HUES64 (cell line): ENCODE measurements around the gene STRA6.
"Not testable (repeated sequence)": the region's sequence is repeated elsewhere in the genome, so short reads cannot be mapped to it uniquely, and the experiment has no call there.

ENCODE experiments used
- H3K27ac ChIP-seq: 2 replicates; pipeline ENCODE4 v1.7.0; 2013; ENCODE audit warnings: low read depth, low read length, inconsistent platforms
- H3K27me3 ChIP-seq: 2 replicates; pipeline ENCODE4 v1.6.1; 2013; ENCODE audit warnings: mild to moderate bottlenecking, low read length; ENCODE audit not compliant: insufficient read depth
- H3K36me3 ChIP-seq: 2 replicates; pipeline ENCODE4 v1.6.1; 2013; ENCODE audit warnings: mild to moderate bottlenecking, low read length; ENCODE audit not compliant: insufficient read depth
- H3K4me1 ChIP-seq: 2 replicates; pipeline ENCODE4 v1.6.1; 2013; ENCODE audit warnings: mild to moderate bottlenecking, low read length, moderate library complexity; ENCODE audit not compliant: insufficient read depth
- H3K4me3 ChIP-seq: 2 replicates; pipeline ENCODE4 v1.5.1; 2013; ENCODE audit warnings: mild to moderate bottlenecking, low read length, moderate library complexity
- H3K9ac ChIP-seq: 2 replicates; pipeline ENCODE4 v1.6.1; 2013; ENCODE audit warnings: mild to moderate bottlenecking, low read depth, low read length
- H3K9me3 ChIP-seq: 2 replicates; pipeline ENCODE4 v1.6.1; 2013; ENCODE audit warnings: low read depth, low read length; ENCODE audit not compliant: insufficient read depth
- WGBS: fragments of 150-250, 120-280 bp; methylation state at CpG from one replicate; pipeline ENCODE4 v1.1.7; 2013; ENCODE audit warnings: missing lambda C conversion rate; 5-methylcytosine and 5-hydroxymethylcytosine counted together

The STRA6 gene

GRCh38 chr15:74168711-74169126 lies 33.9 kb downstream of the STRA6 start:
- Histone ChIP-seq H3K4me1 (peaks cover 7% of the 10 kb centered on the region), H3K4me3 (no peak overlapping the region), H3K27me3 (no peaks in the 10 kb centered on the region), H3K36me3 (no peaks in the 10 kb centered on the region), H3K9me3 (no peaks in the 10 kb centered on the region), H3K27ac (no peak overlapping the region), H3K9ac (no peak overlapping the region)
- 76% methylated on average over 3 of the region's 3 CpGs for WGBS

DNA sequence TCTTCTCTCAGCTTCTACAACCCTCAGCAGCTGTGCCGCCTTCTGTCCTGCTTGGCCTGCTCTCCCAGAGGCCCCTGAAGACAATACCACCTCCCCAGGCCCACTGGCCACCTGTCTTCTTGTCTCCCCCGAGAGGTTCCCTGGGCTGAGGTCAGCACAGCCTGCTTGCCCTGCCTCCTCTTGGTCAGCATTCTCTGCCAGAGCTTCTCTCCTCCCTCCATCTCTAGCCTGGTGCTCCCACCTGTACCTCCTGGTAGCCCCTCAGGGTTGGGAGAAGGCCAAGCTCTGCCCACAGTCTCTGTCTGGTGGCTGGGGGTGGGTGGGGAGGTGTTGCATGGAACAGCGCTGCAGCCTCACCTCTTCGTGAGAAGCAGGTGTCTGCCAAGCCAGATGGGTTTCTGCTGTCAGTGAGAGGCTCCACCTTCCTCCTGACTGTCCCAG lies 34.7 kb downstream of the STRA6 start:
- Histone ChIP-seq H3K27ac (no peak overlapping the region), H3K4me1 (no peaks in the 10 kb centered on the region; the same call in 1 of the 2 replicates), H3K36me3 (no peaks in the 10 kb centered on the region), H3K9me3 (no peaks in the 10 kb centered on the region), H3K4me3 (no peak overlapping the region), H3K9ac (no peak overlapping the region), H3K27me3 (no peaks in the 10 kb centered on the region)
- 87% methylated on average over 4 of the region's 4 CpGs for WGBS

- no peaks in the 10 kb centered on the region for H3K9me3 ChIP-seq
- H3K27me3 ChIP-seq: no peaks in the 10 kb centered on the region
- H3K9ac ChIP-seq: no peak overlapping the region
- no peaks in the 10 kb centered on the region for H3K36me3 ChIP-seq
- H3K4me1 ChIP-seq: no peaks in the 10 kb centered on the region
- H3K4me3 ChIP-seq: no peak overlapping the region
- H3K27ac ChIP-seq: no peak overlapping the region
- WGBS: 98% methylated on average over 1 of the region's 1 CpG
Measured at GRCh38 chr15:74165461-74165860, 37.1 kb downstream of the STRA6 start.

GRCh38 chr15:74162195-74162536 lies 40.4 kb downstream of the STRA6 start:
- 95% methylated on average over 2 of the region's 3 CpGs for WGBS
- H3K27ac ChIP-seq, H3K27me3 ChIP-seq, H3K9me3 ChIP-seq, H3K36me3 ChIP-seq, H3K9ac ChIP-seq, H3K4me1 ChIP-seq, H3K4me3 ChIP-seq: not testable (repeated sequence)

- not testable (repeated sequence) for H3K9me3 ChIP-seq, H3K4me3 ChIP-seq, H3K27me3 ChIP-seq, H3K27ac ChIP-seq, H3K36me3 ChIP-seq, H3K9ac ChIP-seq, H3K4me1 ChIP-seq
- WGBS: 100% methylated on average over 1 of the region's 3 CpGs
Measured at GRCh38 chr15:74160390-74160789, 42.2 kb downstream of the STRA6 start.

- 100% methylated on average over 1 of the region's 1 CpG for WGBS
- no peaks in the 10 kb centered on the region for H3K4me1 ChIP-seq
Measured at GRCh38 chr15:74159773-74160172, 42.8 kb downstream of the STRA6 start.

GRCh38 chr15:74158855-74159650 lies 43.5 kb downstream of the STRA6 start:
- no peaks in the 10 kb centered on the region for H3K27me3 ChIP-seq
- WGBS: 90% methylated on average over 5 of the region's 5 CpGs
- no peak overlapping the region for H3K27ac ChIP-seq
- H3K36me3 ChIP-seq: no peaks in the 10 kb centered on the region
- no peak overlapping the region for H3K9ac ChIP-seq
- H3K4me1 ChIP-seq: no peaks in the 10 kb centered on the region
- H3K4me3 ChIP-seq: no peak overlapping the region
- no peaks in the 10 kb centered on the region for H3K9me3 ChIP-seq

More at GRCh38 chr15:74159773-74160172, 42.8 kb downstream of the STRA6 start:
- Histone ChIP-seq H3K27ac (no peak overlapping the region), H3K9me3 (no peaks in the 10 kb centered on the region), H3K27me3 (no peaks in the 10 kb centered on the region), H3K4me3 (no peak overlapping the region), H3K36me3 (no peaks in the 10 kb centered on the region), H3K9ac (no peak overlapping the region)

DNA sequence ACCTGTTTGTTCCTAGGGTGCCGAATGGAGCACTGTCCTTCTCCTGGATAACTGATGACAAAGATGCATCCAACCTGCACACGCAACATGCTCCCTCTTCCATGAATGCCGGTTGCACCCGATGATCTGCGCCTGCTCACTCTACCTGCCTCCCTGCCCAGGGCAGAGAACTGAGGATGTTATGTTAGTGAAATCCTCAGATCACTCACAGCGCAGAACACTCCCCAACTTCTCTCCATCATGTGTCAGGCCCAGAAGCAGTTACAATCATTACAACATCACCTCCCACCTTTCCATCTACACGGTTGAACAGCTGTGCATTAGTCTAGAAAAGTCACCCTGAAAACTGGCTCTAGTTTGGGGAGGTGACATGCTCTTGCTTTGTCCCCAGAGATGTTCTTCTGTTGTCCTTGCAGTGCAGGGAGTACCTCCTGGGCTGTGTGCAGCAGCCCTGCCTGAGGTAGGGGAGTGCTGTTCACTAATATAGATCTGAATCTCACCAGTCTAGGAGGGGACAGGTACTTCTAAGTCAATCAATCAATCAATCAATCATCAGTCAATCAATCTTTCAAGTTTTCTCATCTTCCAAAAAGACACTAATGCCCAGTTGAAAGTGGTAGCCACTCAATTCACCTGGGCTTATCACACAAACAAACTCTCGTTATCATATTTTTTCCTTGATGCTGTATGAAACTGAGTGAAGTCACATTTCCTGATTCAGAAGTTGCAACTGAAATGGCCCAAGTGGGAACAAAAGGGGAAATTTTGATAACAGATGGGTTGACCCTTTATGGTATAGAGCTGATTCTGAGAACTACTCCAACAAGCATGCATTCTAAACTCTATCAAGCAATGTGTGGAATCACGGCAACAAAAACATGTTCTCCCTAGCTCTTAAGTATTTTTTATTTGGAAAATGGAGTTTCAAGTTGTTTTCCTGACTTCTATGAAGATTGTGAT lies 44.4 kb downstream of the STRA6 start:
- Histone ChIP-seq H3K27ac (no peak overlapping the region), H3K36me3 (no peaks in the 10 kb centered on the region), H3K27me3 (no peaks in the 10 kb centered on the region), H3K4me3 (no peak overlapping the region), H3K9me3 (no peaks in the 10 kb centered on the region), H3K9ac (no peak overlapping the region), H3K4me1 (no peaks in the 10 kb centered on the region)
- WGBS: 92% methylated on average over 8 of the region's 9 CpGs

DNA sequence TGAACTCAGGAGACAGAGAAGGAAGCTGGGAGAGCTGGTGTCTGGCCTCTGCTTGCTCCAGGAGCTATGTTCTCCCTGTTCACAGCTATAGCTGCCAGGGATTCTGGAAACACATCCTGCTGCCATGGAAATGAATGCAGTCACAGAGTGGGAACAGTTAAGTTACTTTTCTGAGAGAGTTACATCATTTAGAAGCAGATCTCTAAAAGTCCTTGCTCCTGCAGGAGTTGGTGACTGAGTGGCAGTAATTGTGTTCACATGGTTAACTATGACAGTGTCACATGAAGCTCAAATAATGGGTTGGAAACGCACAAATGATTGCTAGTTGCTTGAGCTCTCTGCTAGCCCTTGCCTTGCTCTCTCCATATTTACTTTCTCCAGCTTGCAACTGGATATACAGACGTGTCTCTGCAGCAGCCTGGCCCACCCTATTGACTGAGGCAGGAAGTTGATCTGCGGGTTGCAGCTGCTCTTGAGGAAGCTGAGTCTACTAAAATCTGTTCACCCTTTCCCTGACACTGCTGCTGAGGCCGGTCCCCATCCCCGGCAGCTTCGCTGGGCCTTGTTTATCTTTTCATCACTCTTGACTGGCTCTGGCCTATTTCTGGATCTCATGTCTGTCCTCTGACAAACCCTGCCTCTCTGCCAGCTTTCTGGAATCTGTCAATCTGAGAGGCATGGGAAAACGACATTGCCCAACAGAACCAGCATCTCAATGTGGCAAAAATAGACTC lies 45.7 kb downstream of the STRA6 start:
- H3K36me3 ChIP-seq: no peaks in the 10 kb centered on the region
- 76% methylated on average over 7 of the region's 7 CpGs for WGBS
- no peaks in the 10 kb centered on the region for H3K9me3 ChIP-seq
- no peak overlapping the region for H3K27ac ChIP-seq
- no peak overlapping the region for H3K4me3 ChIP-seq
- H3K9ac ChIP-seq: no peak overlapping the region
- no peaks in the 10 kb centered on the region for H3K27me3 ChIP-seq
- no peaks in the 10 kb centered on the region for H3K4me1 ChIP-seq

- no peaks in the 10 kb centered on the region for H3K4me1 ChIP-seq
- H3K27me3 ChIP-seq: no peaks in the 10 kb centered on the region
- WGBS: 86% methylated on average over 14 of the region's 14 CpGs
Measured at GRCh38 chr15:74155766-74156417, 46.7 kb downstream of the STRA6 start.

More at GRCh38 chr15:74155766-74156417, 46.7 kb downstream of the STRA6 start:
- H3K36me3 ChIP-seq: no peaks in the 10 kb centered on the region
- H3K27ac ChIP-seq: no peak overlapping the region
- no peak overlapping the region for H3K9ac ChIP-seq
- H3K9me3 ChIP-seq: no peaks in the 10 kb centered on the region
- no peak overlapping the region for H3K4me3 ChIP-seq
